Nucleus accumbens (tissue), 56 donors: ENCODE measurements around the gene CRNN.
A peak's percentile ranks its signal among the peaks of the same experiment; 100 is the strongest.

Source experiments
- DNase-seq, 56 donors: peaks; one replicate each; lab custom pipeline; 2025; lab: John Stamatoyannopoulos, UW

CRNN gene

DNA sequence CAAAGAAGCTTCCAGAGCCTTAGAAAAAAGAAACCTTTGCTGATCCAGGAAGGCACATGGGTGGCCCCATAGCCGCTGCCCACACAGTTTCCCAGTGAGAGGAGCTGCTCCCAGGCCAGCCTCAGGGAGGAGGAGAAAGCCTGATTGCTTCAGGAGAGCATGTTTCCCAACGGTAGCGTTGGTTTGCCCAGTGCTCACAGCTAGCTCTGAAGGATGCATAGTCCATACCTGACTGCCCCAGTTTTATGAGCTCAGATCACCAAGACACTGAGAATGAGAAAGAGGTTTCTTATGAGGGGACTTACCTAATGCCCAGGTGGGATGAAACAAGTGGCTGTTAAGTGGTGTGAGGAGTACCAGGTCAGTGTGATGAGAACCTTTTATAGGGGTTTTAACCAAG, at the start of gene CRNN:
Gene CRNN, minus strand, starts transcription at position 355 of the 400 bp plus-strand sequence. CDS start 2,030 bp downstream, outside the sequence.
- DNase-seq: no peak

DNA sequence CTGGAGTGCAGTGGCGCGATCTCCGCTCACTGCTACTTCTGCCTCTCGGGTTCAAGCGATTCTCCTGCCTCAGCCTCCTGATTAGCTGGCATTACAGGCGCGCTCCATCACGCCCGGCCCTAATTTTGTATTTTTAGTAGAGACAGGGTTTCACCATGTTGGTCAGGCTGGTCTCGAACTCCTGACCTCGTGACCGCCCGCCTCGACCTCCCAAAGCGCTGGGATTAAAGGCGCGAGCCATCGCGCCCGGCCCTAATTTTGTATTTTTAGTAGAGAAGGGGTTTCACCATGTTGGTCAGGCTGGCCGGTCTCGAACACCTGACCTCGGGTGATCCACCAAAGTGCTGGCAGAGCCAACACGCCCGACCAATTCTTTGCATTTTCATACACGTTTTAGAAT, 48.6 kb upstream of the CRNN start:
- DNase-seq: no peak

DNA sequence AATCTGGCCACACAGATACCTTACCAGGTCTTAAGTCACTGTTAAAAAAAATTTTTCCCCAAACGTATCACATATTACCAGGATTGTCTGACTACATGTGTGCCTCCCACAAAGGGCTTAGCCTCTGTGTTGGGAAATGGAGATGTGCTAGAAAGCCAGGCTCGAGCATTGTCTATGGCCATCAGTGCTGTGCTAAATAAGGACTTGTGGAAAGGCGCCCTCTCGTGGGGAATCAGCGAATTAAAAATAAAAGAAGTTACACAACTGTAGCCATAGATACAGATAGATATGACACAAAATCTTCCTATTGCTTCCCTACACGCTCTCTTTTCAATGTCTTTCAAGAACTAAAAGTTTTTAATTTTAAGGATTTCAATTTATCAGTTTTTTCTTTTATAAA, 47.5 kb upstream of the CRNN start:
- DNase-seq: peak in 14 of 56 donors; percentile 0 to 45 (median 14)

DNA sequence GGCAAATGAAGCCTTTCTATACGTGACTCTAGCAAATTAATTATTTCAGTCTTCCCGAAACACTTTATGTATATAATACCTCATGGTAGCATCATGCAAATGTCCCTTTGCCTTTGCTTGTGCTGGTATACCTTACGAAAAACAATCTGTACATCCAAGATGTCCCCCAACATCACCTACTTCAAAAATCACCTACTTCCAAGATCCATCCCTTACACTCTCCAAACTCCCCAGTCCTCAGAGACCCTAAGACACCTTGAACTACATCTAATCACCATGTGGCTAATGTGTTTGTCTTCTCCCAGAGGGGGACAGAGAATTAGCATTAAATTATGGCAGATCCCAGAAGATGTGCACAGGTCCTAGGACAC, 46.5 kb upstream of the CRNN start:
- no peak for DNase-seq

DNA sequence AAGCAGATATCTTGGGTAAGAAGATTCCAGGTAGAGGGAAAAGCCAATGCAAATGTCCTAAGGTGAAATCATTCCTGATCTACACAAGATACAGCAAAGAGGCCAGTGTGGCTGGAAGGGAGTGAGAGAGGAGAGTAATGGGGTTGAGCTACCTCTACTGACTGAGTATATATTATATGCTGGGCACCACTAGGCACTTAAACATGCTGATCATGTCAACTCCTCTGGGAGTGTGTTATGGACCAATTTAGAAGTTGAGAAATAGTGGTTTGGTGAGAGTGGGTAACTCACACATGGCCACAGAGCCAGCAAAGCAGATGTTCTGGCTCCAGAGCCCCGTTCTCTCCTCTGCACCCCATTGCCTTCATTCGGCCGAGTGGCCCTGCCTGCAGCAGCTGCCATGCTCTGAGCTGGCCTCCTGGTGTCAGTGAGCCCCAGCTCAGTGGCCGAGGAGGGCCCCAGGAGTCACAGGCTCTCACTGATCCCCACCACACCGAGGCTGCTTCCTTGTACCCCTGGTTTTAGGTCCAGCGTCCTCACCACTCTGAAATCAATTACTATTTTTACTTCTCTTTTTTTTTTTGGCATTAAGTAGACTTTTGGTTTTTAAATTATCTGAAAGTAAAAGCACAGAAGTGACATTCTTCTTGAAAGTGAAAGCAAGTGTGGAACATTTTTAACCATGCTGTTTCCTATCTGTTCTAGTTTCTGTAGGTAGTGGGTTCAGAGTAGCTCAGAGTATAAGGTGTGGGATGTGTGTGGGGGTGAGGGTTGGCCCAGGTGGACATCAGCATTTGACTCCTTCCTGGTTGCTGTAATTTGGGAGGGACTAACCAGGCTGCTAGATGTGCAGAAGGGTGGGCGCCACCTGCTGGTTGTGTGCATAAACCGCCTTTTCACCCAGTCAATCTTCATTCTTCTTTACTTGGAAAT, 45.8 kb upstream of the CRNN start:
- peak in 43 of 56 donors; percentile 0 to 72 (median 20) for DNase-seq

DNA sequence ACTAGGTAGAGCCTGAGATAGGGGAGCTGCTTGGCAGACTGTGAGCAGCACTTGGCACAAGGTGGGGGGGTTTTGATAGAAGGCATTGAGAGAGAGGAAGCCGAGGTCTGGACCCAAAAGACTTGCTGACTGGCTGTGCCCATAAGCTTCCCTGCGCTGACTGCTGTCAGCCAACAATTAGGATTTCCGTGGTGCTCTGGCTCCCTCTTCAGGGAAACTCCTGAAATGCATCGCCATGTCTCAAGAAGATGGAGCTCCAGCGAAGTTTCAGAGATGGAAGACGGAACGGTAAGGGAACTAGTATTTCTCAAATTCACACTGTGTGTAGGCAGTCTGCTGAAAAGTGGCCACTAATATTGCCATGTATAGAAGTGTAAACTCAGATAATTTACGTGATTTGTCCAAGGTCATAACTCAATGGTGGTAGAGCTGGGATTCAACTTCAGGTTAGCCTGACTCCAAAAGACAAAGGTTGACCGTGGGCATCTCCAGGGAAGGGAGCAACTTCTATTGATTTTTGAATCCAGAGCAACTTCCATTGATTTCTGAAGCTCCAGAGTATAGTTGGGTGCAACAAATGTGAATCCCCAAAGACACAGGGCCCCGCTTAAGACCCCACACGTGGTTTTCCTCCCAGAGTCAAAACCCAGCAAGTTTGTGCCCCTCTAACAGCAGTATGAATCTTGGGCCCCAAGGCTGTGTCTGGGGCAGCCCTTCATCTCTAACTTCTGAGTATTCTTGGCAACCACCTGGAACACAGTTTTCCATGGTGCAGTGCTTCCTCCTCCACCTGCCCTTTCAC, 44.5 kb upstream of the CRNN start:
- DNase-seq: peak in 49 of 56 donors; percentile 8 to 83 (median 47)

DNA sequence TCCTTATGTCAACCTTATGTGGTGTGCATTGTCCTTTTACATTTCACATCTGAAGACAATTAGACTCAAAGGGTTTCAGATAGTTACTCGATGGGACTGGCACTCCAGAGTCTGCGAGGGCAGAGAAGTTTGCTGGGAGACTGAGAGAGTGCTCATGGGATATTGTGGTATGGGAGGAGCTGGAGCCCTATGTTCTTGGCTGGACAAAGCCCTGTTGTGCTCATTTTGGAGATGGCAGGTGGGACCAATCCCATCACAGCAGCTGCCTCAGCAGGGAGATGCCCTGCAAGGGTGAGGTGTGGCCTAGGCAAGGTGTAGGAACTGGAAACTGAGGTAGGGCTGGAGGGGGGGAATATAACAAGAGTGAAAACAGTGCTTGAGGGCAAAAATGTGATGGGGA, 43.5 kb upstream of the CRNN start:
- no peak for DNase-seq

DNA sequence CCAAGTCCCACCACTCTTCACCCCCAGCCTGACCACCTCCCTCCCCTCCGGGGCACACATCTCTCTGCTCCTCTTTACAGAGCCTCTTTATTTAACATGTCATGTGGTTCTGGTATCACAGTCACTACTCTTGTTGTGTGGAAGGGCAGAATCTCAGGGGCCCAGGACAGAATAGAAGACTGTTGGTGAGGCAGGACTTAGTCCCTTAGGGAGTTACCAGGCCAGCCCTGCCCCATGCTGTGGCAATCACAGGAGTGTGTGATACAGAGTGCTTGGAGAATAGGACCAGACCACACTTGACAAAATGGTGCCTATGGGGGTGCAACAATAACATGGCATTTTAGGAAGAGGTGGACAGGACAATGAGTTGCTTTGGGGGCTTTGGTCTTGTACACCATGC, 43.0 kb upstream of the CRNN start:
- no peak for DNase-seq

DNA sequence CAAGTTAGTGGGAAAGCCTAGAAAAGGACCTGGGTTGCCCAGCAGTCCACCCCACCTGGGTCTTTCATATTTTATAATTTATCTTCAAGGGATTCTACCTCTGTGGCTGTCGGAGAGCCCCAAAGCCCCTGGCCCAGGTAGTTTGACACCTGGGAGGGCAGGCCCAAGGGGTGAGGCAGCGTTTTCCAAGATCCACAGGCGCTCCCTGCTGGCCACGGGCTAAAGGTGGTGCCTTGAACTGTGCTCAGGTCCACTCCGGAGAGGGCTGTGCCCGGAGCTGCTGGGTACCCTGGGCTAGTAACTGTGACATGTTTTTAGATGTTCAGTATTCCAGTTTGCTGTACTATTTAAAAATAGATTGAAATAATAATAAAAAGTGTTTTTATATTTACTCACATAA, 37.2 kb upstream of the CRNN start:
- no peak for DNase-seq

DNA sequence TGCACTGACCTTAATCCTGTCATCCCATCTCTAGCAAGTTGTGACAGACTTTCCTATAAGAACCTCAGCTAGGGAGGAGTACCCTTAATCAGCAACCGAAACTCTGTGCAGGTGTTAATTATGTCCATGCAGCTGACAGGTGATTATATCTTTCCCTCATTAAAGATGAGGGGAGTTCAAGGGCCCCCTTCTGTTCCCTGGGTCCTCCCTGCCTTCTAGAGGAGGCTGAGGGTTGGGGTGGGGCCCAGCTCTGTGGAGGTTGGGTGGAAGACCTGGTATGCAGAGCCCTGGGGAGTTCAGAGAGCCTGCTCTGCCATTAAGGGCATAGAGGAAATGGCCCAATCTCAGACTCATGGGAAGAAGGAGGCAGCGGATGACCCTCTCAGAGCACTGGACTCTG, 35.6 kb upstream of the CRNN start:
- no peak for DNase-seq

DNA sequence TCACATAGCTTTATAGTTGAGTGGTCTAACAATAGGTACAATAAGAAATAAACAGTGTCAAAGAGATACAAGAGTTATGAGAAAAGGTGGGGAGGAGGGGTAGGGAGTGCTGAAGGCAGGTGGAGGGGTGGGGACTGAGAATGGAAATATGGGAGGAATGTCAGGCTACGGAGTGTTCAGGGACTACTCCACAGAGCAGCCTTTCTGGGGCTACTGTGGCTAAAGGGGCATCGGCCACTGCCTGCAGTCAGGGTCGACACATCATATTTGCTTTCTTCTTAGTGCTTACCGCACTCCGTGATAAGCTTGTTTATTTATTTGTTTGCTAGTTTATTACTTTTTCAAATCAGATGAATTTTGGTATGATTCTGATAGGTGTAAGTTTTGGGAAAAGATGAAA, 34.4 kb upstream of the CRNN start:
- DNase-seq: no peak

DNA sequence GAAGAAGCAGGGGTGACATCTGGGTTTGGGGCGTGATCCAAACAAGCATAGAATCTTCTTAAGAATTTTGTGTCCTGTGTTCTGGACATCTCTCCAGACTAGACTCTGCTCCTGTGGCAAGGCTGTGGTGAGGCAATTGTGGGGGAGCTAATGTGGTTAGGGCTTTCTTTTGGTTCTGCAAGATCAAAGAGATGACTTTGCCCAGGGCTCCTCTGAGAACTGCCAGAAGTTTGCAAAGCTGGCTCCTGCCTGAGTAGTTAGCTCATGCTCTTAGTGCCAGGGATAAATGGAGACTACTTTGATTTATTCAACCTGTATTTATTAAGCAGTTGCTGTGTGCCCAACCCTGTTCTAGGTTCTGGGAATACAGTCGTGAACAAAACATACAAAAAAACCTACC, 34.0 kb upstream of the CRNN start:
- no peak for DNase-seq

DNA sequence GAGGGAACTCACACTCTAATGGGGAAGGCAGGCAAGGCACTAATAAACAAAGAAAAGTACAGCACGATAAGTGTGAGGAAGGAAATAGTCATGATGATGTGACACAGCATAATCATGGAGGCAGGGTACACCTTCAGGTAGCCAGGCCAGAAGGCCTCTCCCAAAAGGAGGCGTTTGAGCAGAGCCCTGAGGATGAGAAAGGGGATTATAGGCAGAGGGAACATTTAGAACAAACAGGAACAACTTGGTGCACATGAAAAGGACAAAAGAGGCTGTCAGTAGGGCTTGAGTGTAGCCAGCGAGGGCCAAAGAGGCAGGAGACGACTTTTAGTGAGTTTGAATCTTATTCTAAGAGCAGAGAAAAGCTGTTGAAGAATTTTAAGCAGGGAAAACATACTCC, 33.4 kb upstream of the CRNN start:
- no peak for DNase-seq

DNA sequence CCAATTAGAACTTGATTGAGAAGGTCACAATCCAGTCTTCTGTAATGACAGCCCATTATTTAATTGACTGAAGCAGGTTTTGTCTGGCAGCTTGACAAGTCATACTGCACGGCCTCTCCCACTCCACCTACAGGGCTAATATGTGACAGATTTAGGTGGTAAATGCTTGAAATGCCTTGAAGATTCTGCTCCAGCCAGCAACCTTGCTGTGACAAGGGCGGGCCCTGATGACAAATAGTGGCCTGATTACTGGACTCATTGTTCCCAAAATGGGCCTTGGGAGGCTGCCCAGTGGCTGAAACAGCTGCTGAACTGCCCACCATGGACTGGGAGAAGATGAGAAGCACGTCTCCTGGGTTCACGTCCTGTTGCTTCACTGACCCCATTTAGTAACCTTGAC, 30.0 kb upstream of the CRNN start:
- DNase-seq: no peak

DNA sequence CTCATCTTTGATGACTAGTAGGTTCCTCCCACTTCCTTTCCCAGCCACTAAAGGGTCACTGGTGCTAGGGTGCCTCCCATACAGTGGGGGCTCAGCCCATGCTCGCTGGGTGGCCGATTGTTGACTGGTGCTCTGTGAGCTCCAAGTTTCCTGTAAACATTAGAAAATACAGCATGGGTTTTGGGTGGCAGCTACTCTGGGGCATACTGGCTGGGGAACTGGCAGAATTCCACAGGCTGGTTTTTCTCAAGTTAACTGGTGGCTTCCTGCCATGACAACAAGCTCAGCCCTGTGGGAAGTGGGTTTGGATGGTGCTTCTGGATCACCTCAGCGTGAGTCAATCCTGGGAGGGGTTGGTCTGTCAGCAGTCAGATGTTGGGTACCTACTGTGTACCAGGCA, 28.7 kb upstream of the CRNN start:
- DNase-seq: no peak

DNA sequence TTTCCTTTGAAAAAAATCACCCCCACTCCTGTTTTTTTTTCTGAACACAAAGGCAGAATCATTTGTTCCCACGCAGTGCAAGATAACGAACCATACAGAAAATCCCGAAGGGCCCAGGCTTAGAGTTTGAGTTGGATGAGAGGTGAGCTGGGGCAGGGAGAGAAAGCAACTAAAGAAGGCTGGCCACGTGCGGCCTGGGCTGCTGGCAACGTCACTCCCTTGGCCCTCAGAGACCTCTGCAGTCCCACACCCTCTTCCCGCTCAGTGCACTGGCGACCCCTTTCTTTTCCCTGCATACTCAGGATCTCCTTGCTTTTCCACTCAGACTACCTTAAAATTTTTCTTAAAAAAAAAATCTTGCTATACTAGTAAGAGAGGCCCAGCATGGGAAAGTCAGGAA, 28.2 kb upstream of the CRNN start:
- DNase-seq: no peak

DNA sequence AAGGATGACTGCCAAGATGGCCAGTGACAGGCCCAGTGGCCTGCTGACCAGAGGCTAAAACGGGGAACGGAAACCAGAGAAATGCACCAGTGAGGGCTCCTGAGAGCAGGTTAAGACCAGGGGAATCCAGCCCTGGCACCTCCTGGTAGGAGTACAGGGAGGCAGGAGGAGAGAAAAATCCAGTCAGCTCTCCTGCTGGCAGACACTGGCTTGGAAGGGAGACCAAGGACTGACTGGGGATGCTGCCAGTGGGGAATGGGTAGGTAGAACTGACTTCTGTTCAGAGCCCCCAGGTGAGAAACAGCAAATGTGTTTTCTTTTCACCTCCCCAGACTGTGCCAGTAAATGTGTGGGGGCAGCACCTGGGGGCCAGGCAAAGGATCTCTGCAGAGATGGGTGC, 27.7 kb upstream of the CRNN start:
- no peak for DNase-seq

DNA sequence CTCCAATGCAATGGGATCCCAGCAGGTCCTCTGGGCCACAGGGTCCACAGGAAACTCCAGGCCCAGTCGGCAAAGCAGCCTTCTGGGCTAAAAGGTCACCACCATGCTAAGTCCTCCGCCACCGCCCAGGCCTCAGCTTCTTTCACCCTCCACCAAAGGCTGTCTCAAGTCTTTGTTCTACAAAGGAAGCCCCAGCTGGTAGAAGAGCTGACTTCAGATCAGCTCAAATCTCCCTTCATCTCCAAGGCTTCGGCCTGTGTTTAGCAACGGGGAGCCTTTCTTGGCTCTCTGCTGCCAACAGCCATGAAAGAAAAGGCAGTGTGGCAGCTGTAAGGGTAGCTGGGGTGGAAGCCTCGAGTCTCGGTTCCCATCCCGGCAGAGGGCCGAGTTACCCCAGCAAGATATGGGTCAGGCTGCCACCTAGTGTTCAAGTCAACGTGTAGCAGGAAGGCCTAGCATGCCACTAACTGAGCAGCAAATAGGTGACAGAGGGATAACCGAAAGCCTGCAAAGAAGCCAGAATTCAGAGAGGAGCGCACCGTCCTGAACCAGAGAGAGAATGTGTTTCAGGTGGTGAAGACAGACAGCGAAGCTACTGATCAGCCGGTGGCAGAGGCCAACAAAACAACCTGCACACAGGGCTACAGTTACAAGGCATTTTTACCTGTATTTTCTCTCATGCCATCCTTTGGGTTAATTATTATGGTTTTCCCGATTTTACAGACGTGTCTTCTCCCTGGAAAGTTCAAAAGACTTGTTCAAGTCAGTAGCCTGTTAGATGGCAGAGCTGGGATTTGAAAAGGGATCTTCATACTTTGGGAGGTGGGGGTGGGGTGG, 26.8 kb upstream of the CRNN start:
- peak in 42 of 56 donors; percentile 0 to 69 (median 24) for DNase-seq

DNA sequence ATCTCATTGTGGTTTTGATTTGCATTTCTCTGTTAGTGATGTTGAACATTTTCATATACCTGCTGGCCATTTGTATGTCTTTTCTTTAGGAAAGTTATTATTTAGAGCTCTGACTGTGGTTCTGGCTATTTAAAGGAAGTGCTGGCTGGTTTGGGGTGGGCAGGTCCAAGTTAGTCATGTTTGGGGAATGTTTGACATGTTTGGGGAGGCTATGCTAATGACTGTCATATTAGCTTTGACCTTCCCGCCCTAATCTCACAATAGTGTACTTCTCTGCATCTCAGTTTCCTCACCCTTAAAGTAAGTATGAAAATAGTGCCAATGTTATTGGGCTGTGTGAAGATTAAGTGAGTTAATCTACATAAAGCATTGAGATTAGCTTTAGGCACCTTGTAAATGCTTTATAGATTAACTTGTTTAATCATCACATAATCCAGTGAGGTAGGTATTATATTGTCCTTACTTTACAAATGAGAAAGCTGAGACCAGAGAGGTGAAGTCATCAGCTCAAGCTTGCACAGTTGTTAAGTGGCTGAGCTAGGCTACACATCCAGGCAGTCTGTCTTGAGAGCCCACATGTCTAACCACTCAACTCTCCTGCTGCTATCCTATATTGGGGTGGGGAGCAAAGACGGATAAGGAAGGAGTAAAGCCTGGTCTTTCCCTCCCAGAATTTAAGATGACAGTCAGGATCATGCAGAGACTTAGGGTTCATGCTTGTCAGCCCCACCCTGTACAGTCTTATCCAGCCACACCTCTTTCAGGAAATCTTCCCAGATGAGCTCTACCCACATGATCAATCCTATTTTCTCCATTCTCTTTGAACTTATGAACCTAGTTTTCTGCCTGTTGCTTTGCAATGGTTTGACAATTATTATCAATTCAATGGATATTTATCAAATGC, 22.8 kb upstream of the CRNN start:
- DNase-seq: no peak

DNA sequence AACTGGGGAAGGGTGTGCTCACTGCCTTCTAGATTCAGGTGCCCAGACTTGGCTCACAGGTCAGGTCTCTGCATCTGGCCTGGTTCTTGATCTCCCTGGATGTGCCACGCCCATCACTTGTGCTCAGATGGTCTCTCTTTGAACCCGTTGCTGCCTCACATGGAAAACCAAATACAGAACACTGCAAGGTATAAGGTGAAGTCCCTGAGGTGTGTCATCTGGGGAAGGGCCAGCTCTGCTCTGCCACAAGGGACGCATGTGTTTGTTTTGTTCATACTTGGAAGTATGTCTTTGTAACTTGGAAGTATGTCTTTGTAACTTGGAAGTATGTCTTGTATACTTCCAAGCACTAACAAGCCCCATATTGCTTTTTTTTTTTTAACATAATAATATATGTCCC, 13.4 kb upstream of the CRNN start:
- no peak for DNase-seq
